ENCODE data around the gene CYREN. TPM values are rescaled to one million over a fixed set of nuclear protein-coding genes. Genes with fewer than 3 reads are reported as not detected.

The CYREN gene
- total and polyA plus RNA-seq, 2 of the 13 experiments (the other 11 are each of a cell fraction or from before 2014, with no cell fraction given) = 20.7 to 60.7 TPM

- TF ChIP-seq ZNF318 (CRISPR knock-in tag; IDR thresholded peaks at IDR 0.05) (peak; percentile 23; the same call in 1 of the 2 replicates), NFATC3 (CRISPR knock-in tag; IDR thresholded peaks at IDR 0.05) (peak; percentile 67; the same call in 1 of the 2 replicates), ZNF331 (CRISPR knock-in tag; IDR thresholded peaks at IDR 0.05) (peak; percentile 66; the same call in 1 of the 2 replicates), ZNF782 (CRISPR knock-in tag; IDR thresholded peaks at IDR 0.05; ENCODE audit: borderline replicate concordance) (peak; percentile 91; the same call in 1 of the 2 replicates), ZNF564 (CRISPR knock-in tag; IDR thresholded peaks at IDR 0.05) (peak; percentile 61; the same call in 1 of the 2 replicates), ZNF580 (CRISPR knock-in tag; IDR thresholded peaks at IDR 0.05; ENCODE audit: borderline replicate concordance, low read depth) (peak; percentile 92; the same call in 1 of the 2 replicates), HNF4A (CRISPR knock-in tag; IDR thresholded peaks at IDR 0.05) (peak; percentile 86), EHMT2 (IDR thresholded peaks at IDR 0.05; ENCODE audit: borderline replicate concordance, low read depth, low read length) (no peak), ZNF34 (CRISPR knock-in tag; IDR thresholded peaks at IDR 0.05; ENCODE audit: borderline replicate concordance) (0 out of 2 replicates have a peak, but pooled peaks have one; percentile 35), PAWR (CRISPR knock-in tag; IDR thresholded peaks at IDR 0.05; ENCODE audit: borderline replicate concordance) (0 out of 2 replicates have a peak, but pooled peaks have one; percentile 23), ZNF441 (CRISPR knock-in tag; IDR thresholded peaks at IDR 0.05; ENCODE audit: borderline replicate concordance) (peak; percentile 18; the same call in 1 of the 2 replicates), ATF2 (CRISPR knock-in tag; IDR thresholded peaks at IDR 0.05) (peak; percentile 73; the same call in 1 of the 2 replicates), NBN (conservative IDR thresholded peaks at IDR 0.05) (no peak), E2F5 (CRISPR knock-in tag; conservative IDR thresholded peaks at IDR 0.05) (no peak), ZBTB33 (CRISPR knock-in tag; IDR thresholded peaks at IDR 0.05) (no peak)
Measured at GRCh38 chr7:135170274-135170997, at the start of gene CYREN (continued).
